ENCODE results near the gene MED8. TPM values are rescaled to one million over a fixed set of nuclear protein-coding genes. Genes with fewer than 3 reads are reported as not detected.

The MED8 gene
- total and polyA plus RNA-seq, 9 of the 15 experiments (the other 6 are each of a cell fraction or from before 2014, with no cell fraction given): 23.0 to 120 (median 56.4) TPM

- no peak for TF ChIP-seq MYBL2 (IDR thresholded peaks at IDR 0.05; ENCODE audit: low read depth)
- TF ChIP-seq MYBL2 (CRISPR knock-in tag; IDR thresholded peaks at IDR 0.05; ENCODE audit: borderline replicate concordance): no peak
- 0 out of 2 replicates have a peak, but pooled peaks have one; percentile 36 for TF ChIP-seq E2F5 (CRISPR knock-in tag; IDR thresholded peaks at IDR 0.05)
- TF ChIP-seq HMGN3 (IDR thresholded peaks at IDR 0.05; ENCODE audit: borderline replicate concordance, extremely low read depth, insufficient read length, low read depth, low read length): peak; percentile 87
- no peak for TF ChIP-seq RBM39 (optimal IDR thresholded peaks at IDR 0.05; ENCODE audit: low read depth, low read length)
- TF ChIP-seq CBFA2T3 (IDR thresholded peaks at IDR 0.05): no peak
- TF ChIP-seq TAF15 (IDR thresholded peaks at IDR 0.05; ENCODE audit: low read depth, low read length): no peak
- no peak for TF ChIP-seq CBFA2T2 (conservative IDR thresholded peaks at IDR 0.05)
- no peak for TF ChIP-seq ZNF507 (tag; conservative IDR thresholded peaks at IDR 0.05)
- TF ChIP-seq MYNN (IDR thresholded peaks at IDR 0.05): no peak; the same call in 1 of the 2 replicates
- TF ChIP-seq MYNN (CRISPR knock-in tag; IDR thresholded peaks at IDR 0.05): no peak
- TF ChIP-seq STAG1 (CRISPR knock-in tag; IDR thresholded peaks at IDR 0.05; ENCODE audit: borderline replicate concordance): no peak
- no peak for TF ChIP-seq TBL1XR1 (IDR thresholded peaks at IDR 0.05; ENCODE audit: low read length in 2 of 2)
- peak; percentile 77 to 90 for TF ChIP-seq TEAD1 (CRISPR knock-in tag; IDR thresholded peaks at IDR 0.05)
- TF ChIP-seq SMC3 (conservative IDR thresholded peaks at IDR 0.05; ENCODE audit: insufficient read depth, low read depth, low read length): peak; percentile 34; the same call in 1 of the 2 replicates
- no peak for TF ChIP-seq MAFK (IDR thresholded peaks at IDR 0.05; ENCODE audit: low read length)
- peak; percentile 89 for TF ChIP-seq RBFOX2 (IDR thresholded peaks at IDR 0.05; ENCODE audit: low read depth, low read length)
- peak; percentile 85 for TF ChIP-seq ZNF121 (CRISPR knock-in tag; conservative IDR thresholded peaks at IDR 0.05)
- TF ChIP-seq HNRNPUL1 (IDR thresholded peaks at IDR 0.05; ENCODE audit: low read length): no peak
- TF ChIP-seq AFF4 (CRISPR knock-in tag; IDR thresholded peaks at IDR 0.05): peak; percentile 57; the same call in 1 of the 2 replicates
Measured at GRCh38 chr1:43367904-43368645, 21.5 kb downstream of the MED8 start, which contains the start of gene ELOVL1 (continued).
